A673 (cell line): ENCODE results near the gene INPP5E.

Source experiments
- EZH2 ChIP-seq: fragments of 200-600 bp; sonication (generic); IDR thresholded peaks from 2 replicates; pipeline ENCODE4 v1.6.1; 2017; ENCODE audit warnings: borderline replicate concordance, low read depth, mild to moderate bottlenecking, mixed read lengths, antibody characterized with exemption, low read length; ENCODE audit not compliant: poor library complexity, severe bottlenecking
- TF ChIP-seq, protein P1 (sequence below): fragments of 300-800, 200-600 bp; sonication (generic); conservative IDR thresholded peaks from 2 replicates; pipeline ENCODE4 v1.5.1; 2017; ENCODE audit warnings: low read depth, mild to moderate bottlenecking, antibody characterized with exemption, low read length, moderate library complexity, mixed read lengths

DNA sequence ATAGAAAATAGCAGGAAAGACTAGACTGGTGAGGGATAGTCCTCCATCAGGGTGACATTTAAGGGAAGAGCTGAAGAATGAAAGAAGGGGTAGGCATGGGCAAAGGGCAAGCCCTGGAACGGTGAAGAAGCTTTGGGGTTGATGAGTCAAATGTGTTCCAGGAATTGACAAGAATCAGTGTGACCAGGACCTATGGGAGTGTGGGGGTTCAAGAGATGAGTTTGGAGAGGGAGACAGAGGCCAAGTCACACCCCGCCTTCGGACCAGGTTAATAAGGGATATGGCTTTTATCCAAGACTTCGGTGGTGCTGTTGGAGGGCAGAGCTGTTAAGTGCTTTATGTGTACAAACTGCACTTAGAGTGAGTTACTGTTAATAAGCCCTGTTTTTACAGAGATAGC, 28.3 kb downstream of the INPP5E start:
- TF ChIP-seq, protein P1, sequence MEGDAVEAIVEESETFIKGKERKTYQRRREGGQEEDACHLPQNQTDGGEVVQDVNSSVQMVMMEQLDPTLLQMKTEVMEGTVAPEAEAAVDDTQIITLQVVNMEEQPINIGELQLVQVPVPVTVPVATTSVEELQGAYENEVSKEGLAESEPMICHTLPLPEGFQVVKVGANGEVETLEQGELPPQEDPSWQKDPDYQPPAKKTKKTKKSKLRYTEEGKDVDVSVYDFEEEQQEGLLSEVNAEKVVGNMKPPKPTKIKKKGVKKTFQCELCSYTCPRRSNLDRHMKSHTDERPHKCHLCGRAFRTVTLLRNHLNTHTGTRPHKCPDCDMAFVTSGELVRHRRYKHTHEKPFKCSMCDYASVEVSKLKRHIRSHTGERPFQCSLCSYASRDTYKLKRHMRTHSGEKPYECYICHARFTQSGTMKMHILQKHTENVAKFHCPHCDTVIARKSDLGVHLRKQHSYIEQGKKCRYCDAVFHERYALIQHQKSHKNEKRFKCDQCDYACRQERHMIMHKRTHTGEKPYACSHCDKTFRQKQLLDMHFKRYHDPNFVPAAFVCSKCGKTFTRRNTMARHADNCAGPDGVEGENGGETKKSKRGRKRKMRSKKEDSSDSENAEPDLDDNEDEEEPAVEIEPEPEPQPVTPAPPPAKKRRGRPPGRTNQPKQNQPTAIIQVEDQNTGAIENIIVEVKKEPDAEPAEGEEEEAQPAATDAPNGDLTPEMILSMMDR, result no peak
- TF ChIP-seq EZH2, result no peak
